Left renal cortex interstitium (tissue), 4 donors: Measurements from ENCODE around the gene SYNPO2. TPM values are rescaled to one million over a fixed set of nuclear protein-coding genes. Genes with fewer than 3 reads are reported as not detected.

ENCODE experiments used
- DNase-seq, 4 donors: peaks; one replicate each; pipeline ENCODE4 v3.0.0-alpha.2; 2013; ENCODE audit warnings: low read depth in 4 of 4, low spot score in 2 of 4, missing footprints in 1 of 4
- polyA plus RNA-seq, 4 donors: library from polyadenylated mRNA; unstranded; fragments of 120-200 nt; gene quantifications; one replicate each; pipeline ENCODE4 v1.2.1, GENCODE V29; 2013; ENCODE audit not compliant: insufficient read length in 4 of 4

Gene SYNPO2
- polyA plus RNA-seq, 4 donors = 13.2 to 25.8 (median 17.4) TPM

DNA sequence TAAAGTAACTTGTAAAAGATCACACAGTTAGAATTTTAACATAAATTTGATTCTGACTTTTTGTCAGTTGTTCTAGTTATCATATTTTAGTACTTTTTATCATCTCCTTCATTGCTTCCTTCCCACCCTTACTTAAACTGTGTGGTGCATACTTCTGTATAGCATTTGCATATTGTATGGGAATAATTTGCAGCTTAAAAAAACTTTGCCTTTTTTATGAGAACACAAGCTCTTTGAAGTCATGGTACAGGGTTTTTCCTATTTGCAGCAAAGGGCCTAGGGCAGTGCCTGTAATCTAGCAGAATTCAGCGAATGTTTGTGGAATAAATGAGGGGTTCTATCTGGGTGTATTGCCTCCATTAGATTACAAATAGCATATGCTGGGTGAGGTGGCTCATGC, 41.6 kb downstream of the SYNPO2 start:
- no peak for DNase-seq

DNA sequence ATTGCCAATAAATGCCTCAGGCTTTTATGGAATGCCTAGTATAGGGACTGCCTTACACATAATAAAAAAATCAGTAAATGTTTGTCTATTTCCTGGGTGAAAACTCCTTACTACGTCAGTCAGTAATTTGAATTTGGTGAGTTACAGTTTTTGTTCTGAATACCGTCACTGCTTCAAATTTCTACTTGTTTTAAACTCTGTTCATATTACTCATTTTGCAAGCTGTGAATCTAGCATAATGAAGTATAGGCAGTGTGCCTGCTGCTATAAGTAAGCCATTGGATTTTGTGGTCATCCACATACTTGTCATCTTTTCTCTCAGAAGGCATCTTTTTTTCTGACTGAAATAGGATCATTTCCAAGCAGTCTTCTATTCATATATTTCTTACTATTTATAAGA, 43.1 kb downstream of the SYNPO2 start:
- DNase-seq = no peak

DNA sequence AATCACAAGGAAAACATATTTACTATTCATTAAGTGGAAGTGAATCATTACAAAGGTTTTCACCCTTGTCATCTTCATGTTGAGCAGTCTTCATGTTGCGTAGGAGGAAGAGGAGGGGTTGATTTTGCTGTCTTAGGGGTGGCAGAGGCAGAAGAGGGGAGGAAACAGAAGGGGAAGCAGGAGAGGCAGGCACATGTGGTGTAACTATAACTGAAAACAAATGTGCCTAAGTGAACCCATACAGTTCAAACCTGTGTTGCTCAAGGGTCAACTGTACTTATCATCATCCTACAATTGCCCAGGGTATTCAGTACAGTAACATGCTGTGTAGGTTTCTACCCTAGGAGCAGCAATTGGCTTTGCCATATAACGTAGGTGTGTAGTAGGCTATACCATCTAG, 47.2 kb downstream of the SYNPO2 start:
- no peak for DNase-seq

DNA sequence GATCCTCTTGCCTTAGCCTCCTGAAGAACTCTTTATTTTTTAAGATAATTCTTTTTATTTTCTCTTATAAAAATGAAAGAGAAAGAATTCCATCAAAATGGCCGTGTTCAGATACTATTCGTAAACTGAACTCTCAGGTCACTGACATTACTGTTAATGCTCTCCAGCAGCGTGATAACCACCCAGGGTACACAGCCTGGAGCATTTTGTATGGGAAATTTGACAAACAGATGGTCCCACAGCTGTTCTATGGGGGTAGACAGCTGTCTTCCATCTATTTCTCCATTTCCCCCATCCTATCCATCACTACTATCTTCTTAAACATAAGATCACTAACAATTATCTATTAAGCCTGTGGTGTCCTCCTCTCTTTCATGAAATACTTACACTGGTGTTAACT, 47.8 kb downstream of the SYNPO2 start:
- no peak for DNase-seq

DNA sequence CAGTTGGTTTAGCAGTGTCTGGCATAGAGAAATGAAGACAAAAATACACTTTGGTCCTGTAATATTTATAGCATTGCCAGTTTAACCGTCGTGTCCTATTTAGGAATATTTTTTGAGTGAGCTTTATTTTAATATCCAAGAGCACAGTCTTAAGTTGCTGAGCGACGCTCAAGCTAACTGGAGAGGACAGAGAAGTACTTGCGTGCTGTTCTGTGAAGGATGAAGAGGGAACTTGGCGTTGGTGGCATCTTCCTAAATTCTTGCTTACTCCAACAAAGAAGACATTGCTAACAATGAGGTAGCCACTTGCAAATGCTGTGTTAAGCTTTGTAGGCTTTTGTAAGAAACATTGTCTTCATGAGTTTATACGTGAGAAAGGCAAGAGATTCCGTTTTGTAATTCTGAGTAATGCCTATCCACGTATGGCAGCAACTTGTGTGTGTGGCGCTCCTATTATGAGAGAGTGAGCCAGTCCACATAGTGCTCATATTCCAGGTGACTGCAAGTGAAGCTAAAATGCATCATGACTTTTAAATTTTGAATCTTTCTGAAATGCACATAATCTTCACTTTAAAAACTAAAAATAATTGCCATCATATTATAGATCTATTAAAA, 50.6 kb downstream of the SYNPO2 start:
- DNase-seq = no peak

DNA sequence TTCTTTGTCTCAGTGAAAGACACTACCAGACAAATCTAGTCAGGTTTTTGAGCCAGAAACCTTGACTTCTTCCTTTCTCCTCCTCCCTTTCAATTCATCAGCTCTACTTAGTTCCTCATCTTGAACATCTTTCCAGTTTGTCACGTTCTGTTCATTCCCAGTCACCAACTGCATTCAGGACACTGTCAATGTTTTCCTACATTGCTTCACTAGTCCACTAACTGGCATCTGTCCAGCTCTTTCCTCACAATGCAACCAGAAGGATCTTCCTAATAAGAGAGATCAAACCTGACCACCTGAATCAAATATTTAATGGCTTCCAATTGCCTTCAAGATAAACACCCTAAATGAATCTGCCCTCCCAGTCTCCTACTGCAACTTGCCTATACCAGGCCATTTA, 52.5 kb downstream of the SYNPO2 start:
- DNase-seq = no peak

DNA sequence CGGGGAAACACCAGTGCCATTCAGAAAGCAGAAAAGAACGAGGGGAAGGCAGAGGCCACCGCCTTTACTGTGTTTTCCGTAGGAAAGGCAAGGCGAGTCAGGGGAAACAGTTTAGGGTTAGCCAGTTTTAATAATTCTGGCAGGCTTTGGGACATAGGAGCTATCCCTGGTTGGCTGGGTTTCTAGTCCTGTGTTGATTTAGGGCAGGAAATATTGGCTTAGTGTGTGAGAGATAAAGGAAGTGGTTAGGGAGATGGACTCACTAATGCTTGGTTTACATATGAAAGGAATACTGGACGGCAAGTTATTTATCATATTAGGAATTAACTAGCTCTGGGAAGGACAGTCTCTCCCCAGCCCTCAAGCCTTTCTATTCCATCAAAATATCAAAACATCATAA, 53.1 kb downstream of the SYNPO2 start:
- DNase-seq = no peak

DNA sequence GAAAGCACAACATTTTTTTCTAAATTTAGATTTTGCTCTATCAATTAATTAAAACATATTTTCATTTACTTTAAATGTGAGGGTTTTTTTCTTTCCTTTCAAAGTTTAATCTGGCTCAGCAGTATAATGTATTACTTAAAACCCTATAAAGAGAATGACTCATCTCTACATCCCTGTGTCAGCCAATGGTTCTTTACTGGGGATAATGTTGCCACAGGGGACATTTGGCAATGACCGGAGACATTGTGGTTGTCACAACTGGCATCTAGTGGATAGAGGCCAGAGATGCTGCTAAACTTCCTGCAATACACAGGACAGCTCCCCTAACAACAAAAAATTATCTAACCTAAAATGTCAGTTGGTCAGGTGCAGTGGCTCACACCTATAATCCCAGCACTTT, 53.8 kb downstream of the SYNPO2 start:
- DNase-seq = no peak

DNA sequence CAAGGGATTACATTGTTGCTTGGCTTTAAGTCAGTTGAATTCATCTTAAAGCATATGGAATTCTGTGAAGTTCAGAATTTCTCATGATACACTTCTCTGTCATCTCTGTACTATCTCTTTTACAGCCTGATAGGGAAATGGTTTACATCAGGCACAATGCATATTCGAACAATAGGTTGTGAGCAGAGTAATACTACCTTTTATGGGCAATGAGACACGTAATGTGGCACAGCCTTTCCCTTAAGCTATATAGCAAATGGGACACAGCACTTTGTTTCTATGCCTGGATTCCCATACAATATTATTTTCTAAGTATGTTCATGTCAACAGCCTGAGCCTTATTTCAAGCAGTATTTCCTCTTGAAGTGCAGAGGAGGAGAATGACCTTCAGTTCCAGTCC, 58.4 kb downstream of the SYNPO2 start:
- DNase-seq = no peak

DNA sequence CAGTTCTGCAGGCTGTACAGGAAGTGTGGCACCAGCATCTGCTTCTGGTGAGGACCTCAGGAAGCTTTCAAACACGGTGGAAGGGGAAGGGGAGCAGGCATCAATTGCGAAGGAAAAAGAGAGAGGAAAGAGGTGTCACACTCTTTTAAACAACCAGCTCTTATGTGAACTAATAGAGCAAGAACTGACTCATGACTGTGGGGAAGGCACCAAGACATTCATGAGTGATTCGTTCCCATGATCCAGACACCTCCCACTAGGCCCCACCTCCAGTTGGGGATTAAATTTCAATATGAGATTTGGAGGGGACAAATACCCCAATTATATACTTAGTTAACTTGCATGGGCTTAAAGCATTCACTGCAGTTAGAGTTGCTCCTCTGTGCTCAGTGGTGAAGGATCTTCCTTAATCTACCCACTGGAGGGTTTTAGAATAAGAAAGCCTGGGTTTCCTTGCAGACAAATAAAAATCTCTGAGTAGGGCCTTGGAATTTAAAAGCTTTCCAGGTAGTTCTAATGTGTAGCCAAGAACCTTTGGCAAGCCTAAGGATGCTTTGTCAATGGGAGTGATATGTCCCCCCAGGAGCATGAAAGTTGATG, 60.0 kb downstream of the SYNPO2 start:
- DNase-seq = no peak

DNA sequence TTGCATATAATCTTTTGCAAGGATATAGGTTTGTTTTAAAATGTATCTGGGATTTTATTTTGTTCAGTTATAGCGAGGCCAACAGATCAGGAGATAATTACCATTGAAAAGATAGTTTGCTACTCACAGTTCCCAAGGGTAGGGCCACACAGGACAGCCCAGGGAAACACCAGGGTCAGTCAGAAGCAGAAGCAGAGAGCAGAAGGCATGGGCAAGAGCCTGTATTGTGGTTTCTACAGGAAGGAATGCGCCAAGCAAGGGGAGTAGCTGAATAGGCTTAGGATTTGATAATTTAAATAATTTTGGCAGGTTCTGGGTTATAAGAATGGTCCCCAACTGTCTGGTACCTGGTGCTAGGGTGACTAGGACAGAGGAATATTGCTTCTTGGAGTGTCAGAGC, 61.6 kb downstream of the SYNPO2 start:
- no peak for DNase-seq

DNA sequence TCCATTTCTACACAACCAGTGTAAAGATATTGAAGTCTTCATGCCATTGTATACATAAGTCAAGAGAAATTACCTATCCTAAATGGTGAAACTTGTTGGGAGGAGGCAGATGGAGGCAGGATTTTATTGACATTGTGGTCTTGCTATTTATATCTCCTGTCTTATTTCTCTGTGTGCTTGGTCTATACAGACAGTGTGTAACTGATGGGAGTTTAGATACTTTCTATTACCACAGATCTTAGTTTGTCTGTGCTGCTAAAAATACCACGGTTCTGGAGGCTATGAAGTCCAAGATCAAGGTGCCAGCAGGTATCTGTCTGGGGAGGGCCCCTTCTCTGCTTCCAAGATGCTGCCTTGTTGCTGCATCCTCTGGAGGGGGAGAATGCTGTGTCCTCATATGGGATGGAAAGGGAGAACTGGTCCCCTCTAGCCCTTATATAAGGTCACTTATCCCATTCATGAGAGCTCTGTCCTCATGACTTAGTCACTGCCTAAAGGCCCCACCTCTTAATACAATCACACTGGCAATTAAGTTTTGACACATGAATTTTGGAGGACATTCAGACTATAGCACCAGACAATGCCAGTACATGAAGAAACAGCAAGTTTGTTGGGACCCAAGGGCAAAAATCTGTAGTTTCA, 62.4 kb downstream of the SYNPO2 start:
- DNase-seq = no peak

DNA sequence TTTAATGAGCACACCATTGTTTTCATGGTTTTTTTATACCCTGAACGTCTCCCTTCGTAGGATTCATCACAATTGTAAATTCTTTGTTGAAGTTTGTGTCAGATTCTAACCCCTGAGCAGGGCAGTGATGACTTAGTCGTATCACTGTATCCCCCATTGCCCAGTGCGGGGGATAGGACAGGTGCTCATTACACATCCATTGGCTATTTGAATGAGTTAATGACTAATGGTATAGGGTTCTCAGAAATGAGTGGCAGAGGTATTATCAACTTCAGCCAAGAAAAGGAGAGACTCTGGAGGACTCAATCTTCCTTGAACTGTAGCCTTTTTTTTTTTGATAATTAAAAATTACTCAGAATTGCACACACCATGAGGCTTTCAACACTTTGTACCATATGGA, 64.6 kb downstream of the SYNPO2 start:
- no peak for DNase-seq

DNA sequence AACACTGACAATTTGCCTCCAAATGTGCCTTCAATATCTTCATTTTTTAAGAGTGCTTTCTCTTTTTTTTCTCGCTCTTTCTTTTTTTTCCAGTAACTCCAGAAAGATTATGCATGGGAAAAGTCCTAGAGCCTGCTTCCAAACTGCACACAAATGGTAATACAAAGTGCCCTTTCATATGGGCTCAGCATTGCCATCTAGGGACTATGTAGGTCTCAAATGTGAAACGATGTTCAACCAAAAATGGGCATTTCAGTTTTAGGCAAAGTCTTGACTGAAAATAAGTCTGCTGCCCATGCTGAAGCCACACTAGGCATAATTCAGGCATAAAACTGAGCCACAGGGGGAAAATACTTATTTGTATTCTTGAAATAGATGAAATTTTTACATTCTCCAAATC, 65.6 kb downstream of the SYNPO2 start:
- no peak for DNase-seq

DNA sequence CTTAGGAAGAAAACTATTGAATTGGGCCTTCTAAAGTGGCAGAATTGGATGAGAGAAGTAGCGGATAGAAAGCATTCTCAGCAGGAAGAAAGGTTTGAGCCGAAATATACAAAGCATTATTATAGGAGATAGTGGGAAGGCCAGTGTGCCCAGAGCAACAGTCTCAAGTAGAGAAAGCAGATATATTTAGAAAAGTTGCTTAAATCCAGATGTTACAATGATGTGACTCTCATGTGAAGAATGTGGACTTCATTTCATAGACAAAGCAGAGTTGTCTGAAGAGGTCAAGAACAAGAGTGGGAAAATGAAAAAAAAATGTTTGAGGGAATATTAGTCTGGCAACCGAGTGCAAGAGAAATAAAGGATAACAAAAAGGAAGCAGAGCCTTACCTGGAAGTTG, 66.9 kb downstream of the SYNPO2 start:
- DNase-seq = no peak

DNA sequence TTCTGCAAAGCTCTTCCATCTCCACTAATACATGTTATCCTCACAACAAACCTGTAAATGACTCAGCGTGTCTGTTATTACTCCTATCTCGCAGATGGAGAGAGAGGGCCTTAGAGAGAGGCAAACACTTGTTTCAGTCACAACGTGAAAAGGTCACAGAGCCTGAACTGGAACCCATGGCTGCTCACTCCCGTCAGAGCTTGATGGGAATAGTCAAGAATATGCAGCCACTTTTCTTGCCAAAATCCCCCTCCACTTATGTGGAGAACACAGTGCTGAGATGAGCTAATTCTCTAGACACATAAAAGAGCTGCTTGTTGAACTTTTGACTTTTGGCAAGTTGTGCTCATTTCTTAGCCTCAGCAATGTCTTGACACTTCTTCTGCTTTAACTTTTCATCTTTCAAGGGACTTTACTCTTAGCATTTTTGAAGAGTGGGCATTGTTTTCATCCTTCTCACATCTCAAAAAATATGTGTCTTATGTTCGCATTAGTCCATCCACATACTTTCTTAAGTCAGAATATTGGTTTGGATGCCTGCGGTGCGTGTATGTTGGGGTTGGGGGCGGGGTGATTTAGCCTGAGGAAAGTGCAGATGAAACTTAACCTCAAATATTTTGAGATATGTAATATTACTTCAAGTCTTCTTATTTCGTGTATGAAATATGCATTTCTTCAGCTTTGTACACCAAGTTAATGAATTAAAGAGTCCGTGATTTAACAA, 69.2 kb downstream of the SYNPO2 start:
- DNase-seq = no peak

DNA sequence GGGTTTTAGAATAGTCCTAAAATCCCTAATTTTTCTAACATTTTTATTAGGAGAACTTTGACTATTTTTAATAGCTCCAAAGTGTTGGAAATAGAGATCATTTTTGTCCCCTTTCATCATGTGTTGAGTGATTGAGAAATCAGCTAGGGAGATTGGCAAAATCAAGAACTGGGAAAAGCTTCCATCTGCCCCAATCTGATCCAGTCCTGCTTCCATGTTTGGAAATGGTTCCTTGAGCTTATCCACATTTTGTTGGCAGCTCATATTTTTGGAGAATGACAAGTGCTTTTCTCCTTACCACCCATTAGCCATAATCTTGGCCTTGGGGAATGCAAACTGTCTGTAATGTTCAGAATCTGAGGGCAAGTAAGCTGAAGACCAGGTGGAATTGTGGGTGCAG, 73.9 kb downstream of the SYNPO2 start:
- DNase-seq = no peak

DNA sequence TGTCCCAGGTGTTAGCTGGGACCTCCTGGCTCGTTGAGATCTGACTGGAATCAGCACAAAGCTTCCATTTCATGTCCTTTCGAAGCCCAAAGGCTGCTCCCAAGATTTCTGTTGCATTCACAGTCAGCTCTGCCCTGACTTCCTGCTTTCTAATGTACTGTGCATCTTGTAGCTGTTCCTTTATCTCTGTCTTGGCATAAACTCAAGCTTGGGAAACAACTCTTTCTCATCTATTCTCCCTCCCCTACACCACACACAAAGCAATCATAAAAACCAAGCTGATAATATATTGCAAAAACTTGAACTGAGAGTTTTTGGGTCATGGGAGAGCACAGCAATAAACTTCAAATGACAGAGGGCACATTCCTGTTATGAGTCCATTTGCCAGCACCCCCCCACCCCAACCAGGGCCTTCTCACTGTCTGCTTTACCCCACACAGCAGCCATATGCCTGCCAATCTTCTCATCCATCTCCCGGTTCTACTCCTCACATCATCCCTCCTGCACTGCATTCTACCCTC, 76.3 kb downstream of the SYNPO2 start:
- peak in 1 of 4 donors; percentile 48 for DNase-seq

DNA sequence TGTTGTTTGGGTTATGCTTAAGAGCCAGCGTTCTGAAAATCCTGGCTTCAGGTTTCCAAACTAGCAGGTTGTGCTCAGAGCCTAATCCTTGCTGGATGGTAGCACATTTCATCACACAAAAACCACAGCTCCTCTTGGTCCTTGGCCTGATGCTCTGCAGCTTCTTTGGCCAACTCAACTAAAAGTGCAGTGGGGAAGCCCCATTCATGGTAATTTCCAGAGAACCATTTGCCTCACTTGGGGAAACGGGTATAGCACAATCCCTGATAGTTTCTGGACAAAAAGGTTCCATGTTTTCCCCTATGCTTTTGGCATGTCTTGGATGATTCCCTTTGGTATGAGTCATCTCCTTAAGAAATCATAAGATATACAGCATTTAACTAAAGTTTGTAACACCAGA, 78.7 kb downstream of the SYNPO2 start:
- DNase-seq = no peak

DNA sequence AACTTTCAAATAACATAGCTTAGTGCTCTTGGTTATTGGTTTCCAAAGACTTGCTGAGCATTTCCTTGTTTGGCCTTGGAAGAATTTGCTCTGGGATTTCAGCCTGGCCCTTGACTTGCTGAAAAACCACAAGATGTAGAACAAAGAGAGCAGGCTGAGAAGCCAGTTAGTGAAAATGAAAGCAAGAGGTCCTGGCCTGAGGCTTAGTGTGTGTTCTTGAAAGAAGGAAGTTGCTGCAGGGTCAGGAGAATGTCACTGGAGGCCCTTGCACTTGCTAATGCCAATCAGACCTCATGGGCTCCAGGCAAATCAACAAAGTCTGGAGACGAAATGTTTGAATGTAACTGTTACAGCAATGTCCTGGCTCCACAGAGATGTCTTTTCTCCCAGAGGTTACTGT, 79.4 kb downstream of the SYNPO2 start:
- no peak for DNase-seq

DNA sequence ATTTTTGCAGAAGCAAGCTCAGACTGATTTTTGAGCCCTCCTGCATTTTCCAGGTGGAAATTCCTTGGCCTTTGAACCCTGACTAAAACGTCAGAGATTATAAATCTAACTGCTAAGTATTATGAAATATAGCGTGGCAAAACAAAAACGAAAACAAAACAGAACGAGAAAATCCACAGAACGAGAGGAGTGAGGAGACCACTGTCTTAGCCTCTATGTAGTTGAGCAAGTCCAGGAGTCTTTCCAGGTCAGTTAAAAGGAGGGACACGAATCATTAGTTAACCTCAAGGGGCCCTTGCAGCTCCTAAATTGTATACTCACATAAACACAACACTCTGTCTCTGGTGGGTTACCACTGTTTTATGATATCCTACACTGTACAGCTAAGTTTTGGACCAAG, 80.2 kb downstream of the SYNPO2 start:
- DNase-seq = no peak

DNA sequence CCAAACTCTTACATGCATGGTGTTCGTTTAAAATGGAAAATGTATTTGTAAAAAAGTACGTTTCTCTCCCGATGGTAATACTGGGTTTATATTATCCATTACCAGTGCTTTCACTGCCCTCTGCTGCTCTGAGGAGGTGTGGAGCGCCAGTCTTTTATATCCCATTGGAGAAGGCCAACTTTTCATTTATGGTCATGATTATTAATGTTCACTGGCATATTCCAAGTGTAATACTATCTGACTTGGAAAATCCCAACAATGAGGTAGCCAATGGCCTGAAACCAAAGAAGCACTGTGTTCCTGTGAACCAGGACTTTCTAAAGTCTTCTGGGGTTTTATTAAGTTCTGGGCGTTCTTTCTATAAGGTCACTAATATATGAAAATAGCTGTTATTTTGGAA, 80.7 kb downstream of the SYNPO2 start:
- DNase-seq = no peak
